KBM-7 (cell line): ENCODE results near the gene ZNF470.

ENCODE experiments used
- DNase-seq: peaks from one replicate; pipeline ENCODE4 v3.0.0-alpha.2; 2015
- in situ Hi-C: fragments of 300-500 bp; cut with MboI; formaldehyde crosslinking; loops from 2 replicates; pipeline ENCODE4 v1.14.3; 2020; ENCODE audit warnings: low sequenced_read_pairs, low pct_unique_long_range_greater_than_20kb, mixed read lengths

ZNF470 gene

DNA sequence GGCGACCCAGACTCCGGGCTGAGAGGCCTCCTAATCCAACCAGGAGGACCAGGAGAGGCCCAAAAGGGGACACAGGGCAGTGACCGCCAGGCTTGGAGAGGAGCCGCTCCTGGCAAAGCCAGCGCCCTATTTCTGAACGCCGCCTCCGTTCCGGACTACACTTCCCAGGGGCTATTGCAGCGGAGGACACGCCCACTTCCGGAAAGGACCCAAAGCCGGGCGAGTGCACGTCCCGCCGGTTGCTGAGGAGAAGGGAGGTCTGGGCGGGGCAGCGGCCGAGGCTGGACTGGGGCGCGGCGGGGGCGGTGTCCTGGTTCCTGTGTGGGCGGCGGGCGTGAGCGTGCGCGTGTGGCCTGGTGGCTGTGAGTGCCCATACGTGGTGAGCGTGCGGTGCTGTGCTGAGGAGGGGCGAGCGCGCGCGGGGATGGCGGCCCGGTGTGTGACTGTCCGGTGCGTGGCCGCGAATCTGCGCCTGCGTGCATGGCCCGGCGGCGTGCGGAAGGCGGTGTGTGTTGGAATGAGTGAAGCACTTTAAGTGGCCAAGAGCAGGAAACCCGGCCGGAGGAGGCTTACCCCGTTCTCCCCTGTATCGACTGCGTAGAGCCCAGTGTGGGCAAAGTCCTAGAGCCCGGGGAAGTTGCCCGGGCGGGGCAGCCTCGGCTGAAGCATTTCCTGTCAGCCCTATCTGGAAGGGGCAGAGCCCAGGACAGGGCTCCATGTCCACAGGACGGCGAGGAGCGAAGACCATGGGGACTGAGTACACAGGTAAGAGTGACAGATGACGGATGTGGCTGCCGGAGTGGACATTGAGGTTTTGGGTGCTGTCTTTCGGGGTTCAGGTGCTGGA is at the start of gene ZNF470:
Gene ZNF470, plus strand, starts transcription at position 195 of the 847 bp plus-strand sequence. CDS start 2,844 bp downstream, outside the sequence.
- in situ Hi-C loops = no loop called here
- peak; percentile 92 for DNase-seq

DNA sequence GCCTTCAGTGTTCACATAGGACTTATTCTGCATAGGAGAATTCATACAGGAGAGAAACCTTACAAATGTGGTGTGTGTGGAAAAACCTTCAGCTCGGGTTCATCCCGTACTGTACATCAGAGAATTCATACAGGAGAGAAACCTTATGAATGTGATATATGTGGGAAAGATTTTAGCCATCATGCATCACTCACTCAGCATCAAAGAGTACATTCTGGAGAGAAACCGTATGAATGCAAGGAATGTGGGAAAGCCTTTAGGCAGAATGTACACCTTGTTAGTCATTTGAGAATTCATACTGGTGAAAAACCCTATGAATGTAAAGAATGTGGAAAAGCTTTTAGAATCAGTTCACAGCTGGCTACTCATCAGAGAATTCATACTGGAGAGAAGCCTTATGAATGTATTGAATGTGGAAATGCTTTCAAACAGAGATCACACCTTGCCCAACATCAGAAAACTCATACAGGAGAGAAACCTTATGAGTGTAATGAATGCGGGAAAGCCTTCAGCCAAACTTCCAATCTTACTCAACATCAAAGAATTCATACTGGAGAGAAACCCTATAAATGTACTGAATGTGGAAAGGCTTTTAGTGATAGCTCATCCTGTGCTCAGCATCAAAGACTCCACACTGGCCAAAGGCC is 41.9 kb upstream of the ZNF470 start:
- peak; percentile 1 for DNase-seq
- in situ Hi-C loops = no loop called here

DNA sequence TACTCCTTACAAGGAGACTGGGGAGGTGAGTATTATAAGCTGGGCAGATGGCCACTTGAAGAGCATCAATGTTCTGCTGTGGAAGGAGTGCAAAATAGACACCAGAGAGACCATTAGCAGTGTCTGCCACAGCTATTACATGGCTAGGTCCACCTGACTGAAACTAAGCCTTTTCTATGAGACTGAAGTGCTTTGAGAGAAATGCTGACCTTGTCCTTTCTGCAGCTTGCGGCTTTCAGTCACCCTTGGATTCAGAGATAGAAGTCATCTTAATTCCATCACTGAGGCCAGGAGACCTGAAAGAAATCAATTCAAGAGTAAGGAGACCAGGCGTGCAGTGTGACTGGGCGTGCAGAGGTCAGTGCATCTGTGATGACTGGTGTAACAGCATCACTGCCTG is 29.8 kb upstream of the ZNF470 start:
- in situ Hi-C loops = no loop called here
- no peak for DNase-seq

DNA sequence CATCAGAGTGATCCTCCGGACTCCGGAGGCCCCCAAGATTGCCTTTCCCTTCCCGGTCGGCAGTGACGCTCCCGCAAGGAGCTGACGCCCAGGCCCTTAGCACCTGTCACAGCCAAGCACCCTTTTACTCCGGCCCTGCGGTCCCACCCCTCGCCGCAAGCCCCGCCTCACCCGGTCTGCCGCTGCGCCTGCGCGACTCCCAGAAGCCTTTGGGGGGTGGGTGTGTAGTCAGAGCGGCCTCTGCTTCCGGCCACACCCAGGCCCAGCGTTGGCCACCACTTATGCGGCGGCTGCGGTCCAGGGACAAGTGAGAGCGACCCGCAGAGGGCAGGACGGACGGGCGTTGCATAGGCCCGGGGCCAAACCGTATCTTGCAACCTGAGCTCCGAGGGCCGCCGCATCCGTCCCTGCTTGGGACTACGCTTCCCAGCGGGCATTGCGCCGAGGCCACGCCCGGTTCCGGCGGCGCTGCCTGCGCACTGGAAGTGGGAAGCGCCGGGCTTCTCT is 29.0 kb upstream of the ZNF470 start:
- in situ Hi-C loops = no loop called here
- peak; percentile 95 for DNase-seq

DNA sequence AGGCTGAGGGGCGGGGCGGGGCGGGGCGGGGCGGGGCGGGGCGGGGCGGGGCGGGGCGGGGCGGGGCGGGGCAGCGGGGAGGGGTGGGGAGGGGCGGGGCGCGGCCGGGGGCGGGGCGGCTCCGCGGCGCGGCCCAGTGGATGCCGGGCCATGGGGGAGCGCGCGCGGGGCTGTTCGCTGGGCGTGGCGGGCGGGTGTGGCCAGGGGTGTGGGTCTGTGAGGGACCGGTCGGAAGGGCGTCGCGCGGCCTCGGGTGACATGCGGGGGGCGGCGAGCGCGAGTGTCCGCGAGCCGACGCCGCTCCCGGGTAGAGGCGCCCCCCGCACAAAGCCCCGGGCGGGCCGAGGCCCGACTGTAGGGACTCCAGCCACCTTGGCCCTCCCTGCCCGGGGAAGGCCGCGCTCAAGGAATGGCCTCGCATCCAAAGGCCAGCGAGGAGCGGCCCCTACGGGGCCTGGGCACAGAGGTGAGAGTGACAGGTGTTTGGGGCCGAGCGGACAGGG is 28.5 kb upstream of the ZNF470 start, which contains the start of gene ZFP28:
Gene ZFP28, plus strand, starts transcription at position 188 of the 503 bp plus-strand sequence. Its CDS starts 71 bp downstream, at position 259.
- in situ Hi-C loops = no loop called here
- DNase-seq = no peak

DNA sequence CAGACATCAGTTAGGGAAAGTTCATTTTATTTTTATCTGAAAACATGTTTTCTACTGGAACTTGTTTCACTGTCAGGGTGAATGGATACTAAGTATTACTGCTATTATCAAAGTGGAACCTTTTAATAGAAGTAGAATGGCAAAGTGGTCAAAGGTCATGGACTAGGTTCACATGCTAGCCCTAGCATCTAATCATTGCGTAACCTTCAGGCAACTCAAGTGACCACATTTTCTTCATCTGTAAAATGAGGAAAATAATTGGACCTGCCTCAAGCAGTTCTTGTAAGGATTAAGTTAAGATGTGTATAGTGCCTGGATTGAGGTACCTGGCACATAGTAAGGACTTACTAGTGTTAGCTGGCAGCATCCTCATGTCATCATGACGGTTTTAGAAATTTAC is 23.5 kb upstream of the ZNF470 start:
- in situ Hi-C loops = no loop called here

DNA sequence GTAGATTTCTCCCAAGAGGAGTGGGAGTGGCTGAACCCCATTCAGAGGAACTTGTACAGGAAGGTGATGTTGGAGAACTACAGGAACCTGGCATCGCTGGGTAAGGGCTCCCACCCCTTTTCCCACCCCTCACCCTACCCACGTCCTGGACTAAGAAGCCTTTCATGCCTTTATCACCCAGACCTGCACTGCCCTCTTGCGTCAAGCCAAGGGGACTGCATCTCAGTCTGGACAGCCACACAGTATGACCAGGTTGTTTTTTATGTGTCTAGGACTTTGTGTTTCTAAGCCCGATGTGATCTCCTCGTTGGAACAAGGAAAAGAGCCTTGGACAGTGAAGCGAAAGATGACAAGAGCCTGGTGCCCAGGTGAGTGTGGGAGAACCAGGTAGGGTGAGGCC is 19.7 kb upstream of the ZNF470 start:
- in situ Hi-C loops = no loop called here
- DNase-seq = no peak

More for the DNA sequence above, 23.5 kb upstream of the ZNF470 start:
- DNase-seq = no peak

DNA sequence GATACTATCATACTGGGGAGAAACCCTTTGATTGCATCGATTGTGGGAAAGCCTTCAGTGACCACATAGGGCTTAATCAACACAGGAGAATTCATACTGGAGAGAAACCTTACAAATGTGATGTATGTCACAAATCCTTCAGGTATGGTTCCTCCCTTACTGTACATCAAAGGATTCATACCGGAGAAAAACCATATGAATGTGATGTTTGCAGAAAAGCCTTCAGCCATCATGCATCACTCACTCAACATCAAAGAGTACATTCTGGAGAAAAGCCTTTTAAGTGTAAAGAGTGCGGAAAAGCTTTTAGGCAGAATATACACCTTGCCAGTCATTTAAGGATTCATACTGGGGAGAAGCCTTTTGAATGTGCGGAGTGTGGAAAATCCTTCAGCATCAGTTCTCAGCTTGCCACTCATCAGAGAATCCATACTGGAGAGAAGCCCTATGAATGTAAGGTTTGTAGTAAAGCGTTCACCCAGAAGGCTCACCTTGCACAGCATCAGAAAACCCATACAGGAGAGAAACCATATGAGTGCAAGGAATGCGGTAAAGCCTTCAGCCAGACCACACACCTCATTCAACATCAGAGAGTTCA is 12.9 kb upstream of the ZNF470 start:
- no peak for DNase-seq
- in situ Hi-C loops = no loop called here

DNA sequence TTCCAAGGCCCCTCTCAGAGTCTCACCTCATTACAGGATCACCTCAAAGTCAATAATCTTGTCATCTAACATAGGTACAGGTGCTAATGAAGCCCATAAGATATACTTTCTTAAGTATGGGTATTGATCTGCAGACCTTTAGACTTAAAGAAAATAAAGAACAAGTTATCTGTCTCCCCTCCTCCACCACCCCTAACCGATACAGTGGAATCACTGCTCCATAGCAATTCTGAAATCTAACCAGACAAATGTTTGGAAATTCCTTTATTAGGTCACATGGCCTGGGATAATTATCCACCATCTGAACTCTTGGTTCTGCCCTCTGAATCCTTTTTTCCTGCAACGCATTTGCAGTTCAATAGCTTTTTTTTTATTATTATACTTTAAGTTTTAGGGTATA is 4.5 kb upstream of the ZNF470 start:
- in situ Hi-C loops = no loop called here
- DNase-seq = no peak

DNA sequence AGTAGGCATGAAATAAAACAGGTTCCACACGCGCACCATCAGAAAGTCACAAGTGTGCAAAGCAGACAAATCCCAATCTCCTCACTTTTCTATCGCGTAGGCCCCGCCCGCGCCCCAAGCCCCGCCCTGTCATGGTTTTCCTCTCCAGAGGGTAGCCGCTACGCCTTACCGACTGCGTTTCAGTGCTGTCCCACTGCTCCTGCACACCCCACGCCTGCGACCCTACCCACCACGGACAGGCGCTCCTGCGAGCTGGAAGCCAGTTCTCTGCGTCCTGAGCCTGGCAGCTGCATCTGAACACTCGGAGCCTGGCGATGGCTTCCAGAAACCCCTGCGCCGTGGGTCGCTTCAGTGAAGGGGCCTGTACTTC is 379 bp upstream of the ZNF470 start:
- DNase-seq = no peak
- in situ Hi-C loops = no loop called here

DNA sequence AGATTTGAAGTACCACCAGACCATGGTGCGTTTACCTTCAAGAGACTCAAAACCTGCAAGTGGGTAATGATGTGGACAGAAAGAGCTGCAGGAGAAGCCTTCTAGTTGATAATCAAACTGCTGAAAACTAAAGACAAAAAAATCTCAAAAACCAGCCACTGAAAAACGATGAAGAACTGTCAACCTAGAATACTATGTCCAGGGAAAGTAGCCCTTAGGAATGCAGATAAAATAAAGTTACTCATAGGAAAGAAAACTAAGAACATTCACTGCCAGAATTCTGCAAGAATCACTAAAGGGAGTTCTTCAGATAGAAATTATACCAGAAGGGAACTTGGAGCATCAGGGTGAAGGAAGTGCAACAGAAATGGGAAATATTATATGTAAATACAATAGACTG is 5.3 kb downstream of the ZNF470 start:
- no peak for DNase-seq
- in situ Hi-C loops = no loop called here

DNA sequence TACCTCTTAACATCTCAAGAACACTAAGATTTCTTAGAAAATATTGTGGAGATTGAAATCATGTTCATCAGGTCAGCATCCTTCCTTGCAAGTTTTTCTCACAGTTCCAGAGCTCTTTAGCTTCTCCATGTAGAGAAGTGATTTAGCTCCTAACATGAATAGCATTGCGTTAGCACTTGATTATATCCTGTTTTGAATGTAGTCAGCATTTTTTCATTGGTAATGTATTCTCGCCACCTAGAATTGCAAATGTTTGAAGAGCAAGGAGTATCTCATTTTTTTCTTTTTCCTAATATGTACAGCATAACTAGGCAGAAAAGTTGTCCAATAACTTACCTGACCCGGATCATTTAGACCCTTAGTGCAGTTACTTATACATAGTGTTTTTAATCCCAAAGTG is 6.6 kb downstream of the ZNF470 start:
- in situ Hi-C loops = no loop called here
- no peak for DNase-seq

DNA sequence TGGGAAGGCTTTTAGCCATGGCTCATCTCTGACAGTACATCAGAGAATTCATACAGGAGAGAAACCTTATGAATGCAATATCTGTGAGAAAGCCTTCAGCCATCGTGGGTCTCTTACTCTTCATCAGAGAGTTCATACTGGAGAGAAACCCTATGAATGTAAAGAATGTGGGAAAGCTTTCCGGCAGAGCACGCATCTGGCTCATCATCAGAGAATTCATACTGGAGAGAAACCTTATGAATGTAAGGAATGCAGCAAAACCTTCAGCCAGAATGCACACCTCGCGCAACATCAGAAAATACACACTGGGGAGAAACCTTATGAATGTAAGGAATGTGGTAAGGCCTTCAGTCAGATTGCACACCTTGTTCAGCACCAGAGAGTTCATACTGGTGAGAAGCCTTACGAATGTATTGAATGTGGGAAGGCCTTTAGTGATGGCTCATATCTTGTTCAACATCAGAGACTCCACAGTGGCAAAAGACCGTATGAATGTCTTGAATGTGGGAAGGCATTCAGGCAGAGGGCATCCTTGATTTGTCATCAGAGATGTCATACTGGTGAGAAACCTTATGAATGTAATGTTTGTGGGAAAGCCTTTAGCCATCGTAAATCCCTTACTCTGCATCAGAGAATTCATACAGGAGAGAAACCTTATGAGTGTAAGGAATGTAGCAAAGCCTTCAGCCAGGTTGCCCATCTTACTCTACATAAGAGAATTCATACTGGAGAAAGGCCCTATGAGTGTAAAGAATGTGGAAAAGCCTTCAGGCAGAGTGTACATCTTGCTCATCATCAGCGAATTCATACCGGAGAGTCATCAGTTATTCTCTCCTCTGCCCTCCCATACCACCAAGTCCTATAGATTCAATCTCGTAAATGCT is 10.7 kb downstream of the ZNF470 start:
- peak; percentile 6 for DNase-seq
- in situ Hi-C loops = no loop called here

DNA sequence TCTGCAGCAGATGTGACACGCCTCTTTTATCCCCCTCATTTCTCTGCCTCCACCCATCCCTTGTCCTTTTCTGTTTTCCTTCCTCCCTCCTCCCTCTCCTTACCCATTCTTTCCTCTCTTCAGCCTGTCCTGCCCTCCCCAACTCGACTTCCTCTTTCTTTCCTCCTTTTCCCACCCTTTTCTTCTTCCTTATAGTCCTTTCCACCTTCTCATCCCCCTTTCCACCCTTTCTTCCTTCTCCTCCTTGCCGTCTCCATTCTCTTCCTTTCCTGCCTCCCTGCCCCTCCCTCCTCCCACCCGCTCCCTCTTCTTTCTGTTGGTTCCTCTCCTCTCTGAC is 27.1 kb downstream of the ZNF470 start:
- DNase-seq = peak; percentile 5
- in situ Hi-C loops = no loop called here

DNA sequence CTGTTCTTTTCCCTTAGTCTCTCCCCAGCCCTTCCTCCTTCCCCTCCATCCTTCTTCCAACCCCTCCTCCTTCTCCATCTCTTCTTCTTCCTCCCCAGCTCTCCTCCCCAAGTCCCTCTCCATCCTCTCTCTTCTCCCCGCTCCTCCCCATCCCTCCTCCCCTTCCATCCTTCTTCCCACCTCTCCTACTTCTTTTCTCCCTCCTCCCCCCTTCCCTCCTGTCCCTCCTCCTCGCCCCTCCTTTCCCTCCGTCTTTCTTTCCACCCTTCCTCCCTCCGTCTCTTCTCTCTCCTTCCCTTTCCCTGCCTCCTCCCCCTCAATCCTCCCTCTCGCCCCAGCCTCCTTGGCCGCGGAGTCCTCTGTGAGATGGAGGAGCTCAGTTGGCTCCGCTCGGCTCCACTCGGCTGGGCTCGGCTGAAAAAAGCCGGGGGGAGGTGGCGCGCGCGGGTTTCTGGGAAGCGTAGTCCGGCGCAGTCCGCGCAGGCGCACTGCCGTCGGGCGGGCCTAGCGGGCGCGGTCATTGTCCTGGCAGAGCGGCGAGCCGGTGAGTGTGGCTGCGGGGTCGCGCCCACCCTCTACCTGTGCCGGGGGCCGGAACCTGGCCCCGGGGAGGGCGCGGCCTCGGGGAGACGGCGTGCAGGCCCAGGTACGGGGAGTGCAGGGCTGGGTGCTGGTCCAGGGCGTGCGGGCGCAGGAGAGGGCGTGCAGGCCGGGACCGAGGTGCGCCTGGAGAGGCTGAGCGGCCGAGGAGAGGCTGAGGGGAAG is 27.7 kb downstream of the ZNF470 start, which contains the start of gene ZNF71:
Gene ZNF71, plus strand, starts transcription at position 520 of the 765 bp plus-strand sequence. CDS start 6,257 bp downstream, outside the sequence.
- in situ Hi-C loops = no loop called here

DNA sequence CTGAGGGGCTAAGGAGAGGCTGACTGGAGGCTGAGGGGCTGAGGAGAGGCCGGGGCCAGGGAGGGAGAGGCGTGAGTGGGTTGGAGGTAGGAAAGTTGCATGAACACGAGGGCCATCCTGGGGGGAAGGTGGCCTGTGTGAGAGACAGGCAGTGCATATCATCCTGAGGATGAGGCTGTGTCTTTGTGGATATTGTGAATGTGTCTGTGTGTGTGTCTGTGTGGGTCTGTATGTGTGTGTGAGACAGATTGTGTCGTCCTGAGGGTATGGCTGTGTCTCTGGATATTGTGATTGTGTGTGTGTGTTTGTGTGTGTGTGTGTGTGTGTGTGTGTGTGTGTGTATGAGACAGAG is 28.3 kb downstream of the ZNF470 start:
- no peak for DNase-seq
- in situ Hi-C loops = no loop called here

More for the DNA sequence above, 27.7 kb downstream of the ZNF470 start, which contains the start of gene ZNF71:
- DNase-seq = peak; percentile 86

DNA sequence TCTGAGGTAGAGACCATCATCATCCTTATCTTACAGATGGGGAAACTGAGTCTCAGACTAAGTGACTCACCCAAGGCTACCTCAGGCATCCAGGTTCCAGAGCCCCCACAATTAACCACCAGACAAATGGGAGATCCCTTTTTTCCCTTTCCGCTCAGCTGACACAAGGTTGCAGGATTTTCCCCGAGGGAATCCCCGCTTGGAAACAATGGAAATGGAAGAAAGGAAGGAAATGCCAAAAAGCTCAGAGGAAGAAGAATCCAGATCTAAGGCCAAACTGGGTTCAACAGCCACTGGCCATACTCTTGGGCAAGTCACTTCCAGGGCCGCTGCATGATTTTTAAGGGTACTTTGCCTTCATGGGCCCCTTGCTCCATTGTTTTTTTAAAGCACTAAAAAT is 29.4 kb downstream of the ZNF470 start:
- DNase-seq = no peak
- in situ Hi-C loops = no loop called here

DNA sequence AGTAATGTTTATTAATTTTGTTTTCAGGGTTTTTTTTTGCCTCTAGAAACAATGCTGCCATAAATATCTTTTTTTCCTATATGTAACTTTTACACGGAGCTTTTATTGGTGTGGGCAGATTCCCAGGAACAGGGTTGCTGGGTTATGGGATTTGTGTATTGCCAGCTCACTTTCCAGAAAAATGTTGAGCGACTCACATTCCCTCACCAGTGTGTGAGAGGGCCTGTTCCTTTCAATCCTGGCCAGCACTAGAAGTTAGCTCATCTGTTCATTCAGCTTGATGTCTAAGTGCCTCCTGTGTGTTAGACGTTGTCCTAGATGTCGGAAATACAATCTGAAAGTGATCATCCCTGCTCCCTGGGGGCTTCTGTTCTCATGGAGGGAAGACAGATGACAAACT is 30.4 kb downstream of the ZNF470 start:
- no peak for DNase-seq
- in situ Hi-C loops = no loop called here
